Measurements from ENCODE around the gene WDR82. TPM values are rescaled to one million over a fixed set of nuclear protein-coding genes. Genes with fewer than 3 reads are reported as not detected.

The WDR82 gene
- total and polyA plus RNA-seq, 10 of the 15 experiments (the other 5 are each of a cell fraction or from before 2014, with no cell fraction given), result 10.1 to 82.4 (median 48.7) TPM

DNA sequence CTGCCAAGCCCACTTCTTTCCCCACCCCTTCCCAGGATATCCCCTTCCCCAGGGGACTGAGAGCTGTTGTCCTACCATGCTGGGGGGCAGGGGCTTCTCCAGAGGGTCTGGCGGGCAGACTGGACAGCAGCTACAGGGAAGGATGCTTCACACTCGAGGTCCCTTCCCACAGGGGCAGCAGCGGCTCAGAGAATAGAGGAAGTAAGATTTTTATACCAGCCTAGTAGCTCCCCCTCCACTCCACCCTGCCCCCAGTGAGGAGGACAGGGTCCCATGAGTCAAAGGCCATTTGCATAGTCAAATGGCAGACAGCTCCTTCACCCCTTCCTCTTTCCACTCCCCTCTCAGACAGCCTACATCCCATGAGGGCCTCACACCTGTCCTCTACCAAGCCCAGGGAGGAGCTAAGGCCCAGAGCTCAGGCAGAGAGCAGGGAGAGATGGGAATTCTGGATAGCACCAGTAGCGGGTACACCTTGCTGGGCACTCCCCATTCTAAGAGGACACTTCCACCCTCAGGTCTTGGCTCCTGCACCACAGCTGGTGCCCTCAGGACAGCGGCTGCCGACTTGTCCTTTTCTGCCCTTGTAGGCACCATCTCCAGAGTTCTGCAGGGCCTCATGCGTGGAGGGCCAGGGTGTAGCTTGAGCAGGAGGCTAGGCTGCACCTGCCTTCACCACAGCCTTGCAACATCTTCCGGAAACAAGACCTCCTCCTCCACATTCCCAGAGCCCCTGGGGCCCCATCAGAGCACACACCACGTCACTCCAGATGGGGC, 52.8 kb downstream of the WDR82 start, which contains the start of gene TLR9 (continued):
- TF ChIP-seq, protein P1, sequence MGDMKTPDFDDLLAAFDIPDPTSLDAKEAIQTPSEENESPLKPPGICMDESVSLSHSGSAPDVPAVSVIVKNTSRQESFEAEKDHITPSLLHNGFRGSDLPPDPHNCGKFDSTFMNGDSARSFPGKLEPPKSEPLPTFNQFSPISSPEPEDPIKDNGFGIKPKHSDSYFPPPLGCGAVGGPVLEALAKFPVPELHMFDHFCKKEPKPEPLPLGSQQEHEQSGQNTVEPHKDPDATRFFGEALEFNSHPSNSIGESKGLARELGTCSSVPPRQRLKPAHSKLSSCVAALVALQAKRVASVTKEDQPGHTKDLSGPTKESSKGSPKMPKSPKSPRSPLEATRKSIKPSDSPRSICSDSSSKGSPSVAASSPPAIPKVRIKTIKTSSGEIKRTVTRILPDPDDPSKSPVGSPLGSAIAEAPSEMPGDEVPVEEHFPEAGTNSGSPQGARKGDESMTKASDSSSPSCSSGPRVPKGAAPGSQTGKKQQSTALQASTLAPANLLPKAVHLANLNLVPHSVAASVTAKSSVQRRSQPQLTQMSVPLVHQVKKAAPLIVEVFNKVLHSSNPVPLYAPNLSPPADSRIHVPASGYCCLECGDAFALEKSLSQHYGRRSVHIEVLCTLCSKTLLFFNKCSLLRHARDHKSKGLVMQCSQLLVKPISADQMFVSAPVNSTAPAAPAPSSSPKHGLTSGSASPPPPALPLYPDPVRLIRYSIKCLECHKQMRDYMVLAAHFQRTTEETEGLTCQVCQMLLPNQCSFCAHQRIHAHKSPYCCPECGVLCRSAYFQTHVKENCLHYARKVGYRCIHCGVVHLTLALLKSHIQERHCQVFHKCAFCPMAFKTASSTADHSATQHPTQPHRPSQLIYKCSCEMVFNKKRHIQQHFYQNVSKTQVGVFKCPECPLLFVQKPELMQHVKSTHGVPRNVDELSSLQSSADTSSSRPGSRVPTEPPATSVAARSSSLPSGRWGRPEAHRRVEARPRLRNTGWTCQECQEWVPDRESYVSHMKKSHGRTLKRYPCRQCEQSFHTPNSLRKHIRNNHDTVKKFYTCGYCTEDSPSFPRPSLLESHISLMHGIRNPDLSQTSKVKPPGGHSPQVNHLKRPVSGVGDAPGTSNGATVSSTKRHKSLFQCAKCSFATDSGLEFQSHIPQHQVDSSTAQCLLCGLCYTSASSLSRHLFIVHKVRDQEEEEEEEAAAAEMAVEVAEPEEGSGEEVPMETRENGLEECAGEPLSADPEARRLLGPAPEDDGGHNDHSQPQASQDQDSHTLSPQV (IDR thresholded peaks at IDR 0.05), result no peak
- TF ChIP-seq CHD2 (IDR thresholded peaks at IDR 0.05; ENCODE audit: borderline replicate concordance, low read depth, low read length) (peak; percentile 65; the same call in 1 of the 2 replicates), HCFC1 (IDR thresholded peaks at IDR 0.05; ENCODE audit: low read length) (no peak), IKZF1 (conservative IDR thresholded peaks at IDR 0.05) (peak; percentile 73), NRF1 (conservative IDR thresholded peaks at IDR 0.05; ENCODE audit: low read depth, low read length) (no peak), CBFB (IDR thresholded peaks at IDR 0.05; ENCODE audit: low read depth) (no peak), NFIC (IDR thresholded peaks at IDR 0.05; ENCODE audit: low read depth, low read length) (no peak), NR2C1 (IDR thresholded peaks at IDR 0.05) (no peak), CREM (IDR thresholded peaks at IDR 0.05; ENCODE audit: low read depth) (peak; percentile 62; the same call in 1 of the 2 replicates), WRNIP1 (IDR thresholded peaks at IDR 0.05; ENCODE audit: borderline replicate concordance, low read depth, low read length) (no peak), TCF12 (IDR thresholded peaks at IDR 0.05; ENCODE audit: low read depth, low read length) (peak; percentile 93)
- TF ChIP-seq, protein P2, sequence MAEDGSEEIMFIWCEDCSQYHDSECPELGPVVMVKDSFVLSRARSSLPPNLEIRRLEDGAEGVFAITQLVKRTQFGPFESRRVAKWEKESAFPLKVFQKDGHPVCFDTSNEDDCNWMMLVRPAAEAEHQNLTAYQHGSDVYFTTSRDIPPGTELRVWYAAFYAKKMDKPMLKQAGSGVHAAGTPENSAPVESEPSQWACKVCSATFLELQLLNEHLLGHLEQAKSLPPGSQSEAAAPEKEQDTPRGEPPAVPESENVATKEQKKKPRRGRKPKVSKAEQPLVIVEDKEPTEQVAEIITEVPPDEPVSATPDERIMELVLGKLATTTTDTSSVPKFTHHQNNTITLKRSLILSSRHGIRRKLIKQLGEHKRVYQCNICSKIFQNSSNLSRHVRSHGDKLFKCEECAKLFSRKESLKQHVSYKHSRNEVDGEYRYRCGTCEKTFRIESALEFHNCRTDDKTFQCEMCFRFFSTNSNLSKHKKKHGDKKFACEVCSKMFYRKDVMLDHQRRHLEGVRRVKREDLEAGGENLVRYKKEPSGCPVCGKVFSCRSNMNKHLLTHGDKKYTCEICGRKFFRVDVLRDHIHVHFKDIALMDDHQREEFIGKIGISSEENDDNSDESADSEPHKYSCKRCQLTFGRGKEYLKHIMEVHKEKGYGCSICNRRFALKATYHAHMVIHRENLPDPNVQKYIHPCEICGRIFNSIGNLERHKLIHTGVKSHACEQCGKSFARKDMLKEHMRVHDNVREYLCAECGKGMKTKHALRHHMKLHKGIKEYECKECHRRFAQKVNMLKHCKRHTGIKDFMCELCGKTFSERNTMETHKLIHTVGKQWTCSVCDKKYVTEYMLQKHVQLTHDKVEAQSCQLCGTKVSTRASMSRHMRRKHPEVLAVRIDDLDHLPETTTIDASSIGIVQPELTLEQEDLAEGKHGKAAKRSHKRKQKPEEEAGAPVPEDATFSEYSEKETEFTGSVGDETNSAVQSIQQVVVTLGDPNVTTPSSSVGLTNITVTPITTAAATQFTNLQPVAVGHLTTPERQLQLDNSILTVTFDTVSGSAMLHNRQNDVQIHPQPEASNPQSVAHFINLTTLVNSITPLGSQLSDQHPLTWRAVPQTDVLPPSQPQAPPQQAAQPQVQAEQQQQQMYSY (CRISPR knock-in tag; IDR thresholded peaks at IDR 0.05), result no peak
- TF ChIP-seq, protein P3, sequence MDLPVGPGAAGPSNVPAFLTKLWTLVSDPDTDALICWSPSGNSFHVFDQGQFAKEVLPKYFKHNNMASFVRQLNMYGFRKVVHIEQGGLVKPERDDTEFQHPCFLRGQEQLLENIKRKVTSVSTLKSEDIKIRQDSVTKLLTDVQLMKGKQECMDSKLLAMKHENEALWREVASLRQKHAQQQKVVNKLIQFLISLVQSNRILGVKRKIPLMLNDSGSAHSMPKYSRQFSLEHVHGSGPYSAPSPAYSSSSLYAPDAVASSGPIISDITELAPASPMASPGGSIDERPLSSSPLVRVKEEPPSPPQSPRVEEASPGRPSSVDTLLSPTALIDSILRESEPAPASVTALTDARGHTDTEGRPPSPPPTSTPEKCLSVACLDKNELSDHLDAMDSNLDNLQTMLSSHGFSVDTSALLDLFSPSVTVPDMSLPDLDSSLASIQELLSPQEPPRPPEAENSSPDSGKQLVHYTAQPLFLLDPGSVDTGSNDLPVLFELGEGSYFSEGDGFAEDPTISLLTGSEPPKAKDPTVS (IDR thresholded peaks at IDR 0.05; ENCODE audit: low read depth, low read length), result no peak
- TF ChIP-seq, protein P4, sequence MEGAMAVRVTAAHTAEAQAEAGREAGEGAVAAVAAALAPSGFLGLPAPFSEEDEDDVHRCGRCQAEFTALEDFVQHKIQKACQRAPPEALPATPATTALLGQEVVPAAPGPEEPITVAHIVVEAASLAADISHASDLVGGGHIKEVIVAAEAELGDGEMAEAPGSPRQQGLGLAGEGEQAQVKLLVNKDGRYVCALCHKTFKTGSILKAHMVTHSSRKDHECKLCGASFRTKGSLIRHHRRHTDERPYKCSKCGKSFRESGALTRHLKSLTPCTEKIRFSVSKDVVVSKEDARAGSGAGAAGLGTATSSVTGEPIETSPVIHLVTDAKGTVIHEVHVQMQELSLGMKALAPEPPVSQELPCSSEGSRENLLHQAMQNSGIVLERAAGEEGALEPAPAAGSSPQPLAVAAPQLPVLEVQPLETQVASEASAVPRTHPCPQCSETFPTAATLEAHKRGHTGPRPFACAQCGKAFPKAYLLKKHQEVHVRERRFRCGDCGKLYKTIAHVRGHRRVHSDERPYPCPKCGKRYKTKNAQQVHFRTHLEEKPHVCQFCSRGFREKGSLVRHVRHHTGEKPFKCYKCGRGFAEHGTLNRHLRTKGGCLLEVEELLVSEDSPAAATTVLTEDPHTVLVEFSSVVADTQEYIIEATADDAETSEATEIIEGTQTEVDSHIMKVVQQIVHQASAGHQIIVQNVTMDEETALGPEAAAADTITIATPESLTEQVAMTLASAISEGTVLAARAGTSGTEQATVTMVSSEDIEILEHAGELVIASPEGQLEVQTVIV (IDR thresholded peaks at IDR 0.05; ENCODE audit: borderline replicate concordance, partially characterized antibody), result no peak
- TF ChIP-seq, protein P5, sequence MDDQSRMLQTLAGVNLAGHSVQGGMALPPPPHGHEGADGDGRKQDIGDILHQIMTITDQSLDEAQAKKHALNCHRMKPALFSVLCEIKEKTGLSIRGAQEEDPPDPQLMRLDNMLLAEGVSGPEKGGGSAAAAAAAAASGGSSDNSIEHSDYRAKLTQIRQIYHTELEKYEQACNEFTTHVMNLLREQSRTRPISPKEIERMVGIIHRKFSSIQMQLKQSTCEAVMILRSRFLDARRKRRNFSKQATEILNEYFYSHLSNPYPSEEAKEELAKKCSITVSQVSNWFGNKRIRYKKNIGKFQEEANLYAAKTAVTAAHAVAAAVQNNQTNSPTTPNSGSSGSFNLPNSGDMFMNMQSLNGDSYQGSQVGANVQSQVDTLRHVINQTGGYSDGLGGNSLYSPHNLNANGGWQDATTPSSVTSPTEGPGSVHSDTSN (IDR thresholded peaks at IDR 0.05; ENCODE audit: insufficient replicate concordance, low read depth, low read length), result no peak
